Ishikawa (cell line): ENCODE results near the gene CENPC.

Source experiments
- CEBPB ChIP-seq: IDR thresholded peaks from 2 replicates; pipeline ENCODE4 v1.6.1; 2012
- CREB1 ChIP-seq: IDR thresholded peaks from 2 replicates; pipeline ENCODE4 v1.6.1; 2012; ENCODE audit warnings: low read depth
- EGR1 ChIP-seq: IDR thresholded peaks from 2 replicates; pipeline ENCODE4 v1.6.1; 2012
- EP300 ChIP-seq: IDR thresholded peaks from 2 replicates; pipeline ENCODE4 v1.6.1; 2012; ENCODE audit warnings: borderline replicate concordance
- FOXM1 ChIP-seq: IDR thresholded peaks from 2 replicates; pipeline ENCODE4 v1.6.1; 2012; ENCODE audit warnings: low read depth, borderline replicate concordance
- MAX ChIP-seq: IDR thresholded peaks from 2 replicates; pipeline ENCODE4 v1.6.1; 2012
- NFIC ChIP-seq: IDR thresholded peaks from 2 replicates; pipeline ENCODE4 v1.6.1; 2012
- RAD21 ChIP-seq: IDR thresholded peaks from 2 replicates; pipeline ENCODE4 v1.6.1; 2012; ENCODE audit warnings: low read depth
- REST ChIP-seq: IDR thresholded peaks from 2 replicates; pipeline ENCODE4 v1.6.1; 2012; ENCODE audit warnings: low read depth, mild to moderate bottlenecking
- TAF1 ChIP-seq: IDR thresholded peaks from 2 replicates; pipeline ENCODE4 v1.6.1; 2012; ENCODE audit warnings: low read depth, mild to moderate bottlenecking
- TCF12 ChIP-seq: IDR thresholded peaks from 2 replicates; pipeline ENCODE4 v1.6.1; 2012; ENCODE audit warnings: low read depth
- TEAD4 ChIP-seq: IDR thresholded peaks from 2 replicates; pipeline ENCODE4 v1.6.1; 2012
- USF1 ChIP-seq: IDR thresholded peaks from 2 replicates; pipeline ENCODE4 v1.6.1; 2012
- YY1 ChIP-seq: IDR thresholded peaks from 2 replicates; pipeline ENCODE4 v1.6.1; 2012; ENCODE audit warnings: low read depth
- ZBTB7A ChIP-seq: IDR thresholded peaks from 2 replicates; pipeline ENCODE4 v1.6.1; 2012; ENCODE audit warnings: low read depth

Gene CENPC

DNA sequence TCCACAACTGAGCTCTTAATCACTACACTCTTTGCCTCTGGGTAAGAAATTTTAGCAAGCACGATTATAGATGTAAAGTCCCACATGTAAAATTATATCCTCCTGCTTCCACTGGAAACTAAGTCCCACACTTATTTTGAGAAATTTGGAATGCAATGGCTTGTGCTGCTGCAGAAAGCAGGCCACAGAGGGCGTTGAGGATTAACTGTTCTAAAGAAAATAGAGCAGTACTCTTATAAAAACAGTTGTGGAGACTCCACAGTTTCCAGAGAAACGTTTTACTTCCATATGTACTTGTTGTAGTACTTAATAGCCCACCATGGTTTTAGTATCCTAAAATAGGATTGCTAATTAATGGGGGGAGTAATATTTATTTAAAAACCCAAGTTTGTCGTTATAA lies 1.7 kb upstream of the CENPC start:
- TF ChIP-seq MAX, result no peak
- no peak for TF ChIP-seq NFIC
- TF ChIP-seq USF1, result no peak
- no peak for TF ChIP-seq CREB1
- no peak for TF ChIP-seq CEBPB
- no peak for TF ChIP-seq FOXM1

- TF ChIP-seq TCF12, result no peak
- no peak for TF ChIP-seq RAD21
- TF ChIP-seq REST, result no peak
- TF ChIP-seq MAX, result no peak
- TF ChIP-seq TAF1, result no peak
- TF ChIP-seq CREB1, result no peak
- TF ChIP-seq CEBPB, result no peak
- TF ChIP-seq EP300, result no peak
Observed at GRCh38 chr4:67546004-67546356, 677 bp upstream of the CENPC start.

- TF ChIP-seq FOXM1, result no peak
- no peak for TF ChIP-seq RAD21
- TF ChIP-seq EP300, result no peak
- TF ChIP-seq REST, result no peak
- TF ChIP-seq EGR1, result no peak
- TF ChIP-seq TEAD4, result no peak
- no peak for TF ChIP-seq MAX
- no peak for TF ChIP-seq NFIC
- no peak for TF ChIP-seq TCF12
- no peak for TF ChIP-seq USF1
- no peak for TF ChIP-seq TAF1
- no peak for TF ChIP-seq YY1
- no peak for TF ChIP-seq CEBPB
- TF ChIP-seq ZBTB7A, result no peak
- TF ChIP-seq CREB1, result no peak
Observed at GRCh38 chr4:67542076-67542475, 3.2 kb downstream of the CENPC start.

DNA sequence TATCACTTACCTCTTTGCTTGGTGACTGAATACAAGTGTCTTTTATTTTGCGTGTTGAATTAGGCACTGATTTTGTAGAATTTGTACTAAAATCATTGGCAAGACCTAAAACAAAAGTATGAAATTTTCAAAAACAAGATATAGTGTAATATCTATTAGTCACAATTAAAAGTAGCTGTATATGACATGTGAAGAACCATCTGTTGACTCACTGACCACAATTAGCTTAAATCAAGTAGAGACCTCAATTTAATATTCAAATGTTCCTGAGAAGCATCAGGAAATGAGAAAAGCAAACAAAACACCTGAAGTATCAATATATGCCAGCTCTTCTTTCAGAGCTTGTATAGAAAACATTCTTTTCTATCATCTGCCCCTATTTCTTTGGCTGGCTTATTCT lies 5.5 kb downstream of the CENPC start:
- TF ChIP-seq NFIC (no peak), USF1 (no peak), EP300 (no peak), TEAD4 (no peak), FOXM1 (no peak), REST (no peak), YY1 (no peak), RAD21 (no peak), TCF12 (no peak), CREB1 (no peak), TAF1 (no peak), EGR1 (no peak), ZBTB7A (no peak), CEBPB (no peak)
